ENCODE results near the gene CACNA2D3.

CACNA2D3 gene

GRCh38 chr3:54240309-54240708 lies 118.0 kb downstream of the CACNA2D3 start:
- no peak overlapping the region for H3K4me3 ChIP-seq (ENCODE audit: low read depth, low read length)
- TF ChIP-seq CTCF (IDR thresholded peaks at IDR 0.05; ENCODE audit: low read depth, low read length): no peak
- no peak for DNase-seq (ENCODE audit: low read depth, low spot score)
- in situ Hi-C loops (cut with HindIII; ENCODE audit: low sequenced_read_pairs): no loop called here

GRCh38 chr3:54243056-54243931 lies 120.9 kb downstream of the CACNA2D3 start:
- H3K4me3 ChIP-seq (ENCODE audit: low read depth, low read length): no peak overlapping the region
- no peak for DNase-seq (ENCODE audit: low read depth, low spot score)
- in situ Hi-C loops (cut with HindIII; ENCODE audit: low sequenced_read_pairs): no loop called here
- TF ChIP-seq CTCF (IDR thresholded peaks at IDR 0.05; ENCODE audit: low read depth, low read length): no peak

GRCh38 chr3:54243960-54244682 lies 121.8 kb downstream of the CACNA2D3 start:
- no peak for TF ChIP-seq CTCF (IDR thresholded peaks at IDR 0.05; ENCODE audit: low read depth, low read length)
- H3K4me3 ChIP-seq (ENCODE audit: low read depth, low read length): no peak overlapping the region
- in situ Hi-C loops (cut with HindIII; ENCODE audit: low sequenced_read_pairs): no loop called here

GRCh38 chr3:54251705-54252104 lies 129.4 kb downstream of the CACNA2D3 start:
- no peak for TF ChIP-seq CTCF (IDR thresholded peaks at IDR 0.05; ENCODE audit: low read depth, low read length)
- in situ Hi-C loops (cut with HindIII; ENCODE audit: low sequenced_read_pairs): no loop called here
- no peak overlapping the region for H3K4me3 ChIP-seq (ENCODE audit: low read depth, low read length)
- no peak for DNase-seq (ENCODE audit: low read depth, low spot score)

More at GRCh38 chr3:54243960-54244682, 121.8 kb downstream of the CACNA2D3 start:
- no peak for DNase-seq (ENCODE audit: low read depth, low spot score)

- in situ Hi-C loops (cut with HindIII; ENCODE audit: low sequenced_read_pairs): no loop called here
- DNase-seq (ENCODE audit: low read depth, low spot score): no peak
- H3K4me3 ChIP-seq (ENCODE audit: low read depth, low read length): no peak overlapping the region
- no peak for TF ChIP-seq CTCF (IDR thresholded peaks at IDR 0.05; ENCODE audit: low read depth, low read length)
Observed at GRCh38 chr3:54257125-54257720, 134.9 kb downstream of the CACNA2D3 start.

GRCh38 chr3:54259636-54260035 lies 137.3 kb downstream of the CACNA2D3 start:
- in situ Hi-C loops (cut with HindIII; ENCODE audit: low sequenced_read_pairs): no loop called here
- no peak for DNase-seq (ENCODE audit: low read depth, low spot score)
- no peak for TF ChIP-seq CTCF (IDR thresholded peaks at IDR 0.05; ENCODE audit: low read depth, low read length)
- no peak overlapping the region for H3K4me3 ChIP-seq (ENCODE audit: low read depth, low read length)
